IMR-90 (cell line): Measurements from ENCODE around the gene NFKBIZ. TPM values are rescaled to one million over a fixed set of nuclear protein-coding genes. Genes with fewer than 3 reads are reported as not detected.

Source experiments
- ATAC-seq: fragments of 200-7000 bp; cut with Tn5 transposase; 2 replicates; pipeline ENCODE4 v1.9.1; 2020; ENCODE audit warnings: low read depth, mild to moderate bottlenecking, moderate library complexity
- BruUV-seq: library from RNA; stranded (reverse); fragments of 400-500 nt; replicated peaks from 2 replicates; lab custom pipeline; 2021; lab: Mats Ljungman, UMichigan
- CTCF ChIA-PET: fragments of 300-600 bp; formaldehyde crosslinking; extraction: SDS; loops from one replicate; lab custom pipeline; 2021; ENCODE audit warnings: antibody characterized with exemption; lab: Yijun Ruan, JAX
- POLR2A ChIA-PET: fragments of 300-600 bp; sonication (Branson Sonifier 250); formaldehyde crosslinking; loops from one replicate; lab custom pipeline; 2022; ENCODE audit warnings: antibody characterized with exemption; ENCODE audit not compliant: unreplicated experiment; lab: Charles Lee
- DNase-seq: peaks from one replicate; pipeline ENCODE4 v3.0.0; 2013
- H2AFZ ChIP-seq: replicated peaks from 2 replicates; pipeline ENCODE3; 2013; ENCODE audit warnings: low read length, mild to moderate bottlenecking; ENCODE audit not compliant: poor library complexity
- H2AK5ac ChIP-seq: 2 replicates; pipeline ENCODE4 v1.6.1; 2013; ENCODE audit warnings: low read depth, low read length, inconsistent platforms
- H2AK9ac ChIP-seq: replicated peaks from 2 replicates; pipeline ENCODE3; 2013; ENCODE audit warnings: mild to moderate bottlenecking, low read depth, low read length, moderate library complexity; ENCODE audit not compliant: poor library complexity
- H2BK120ac ChIP-seq: 2 replicates; pipeline ENCODE4 v1.6.1; 2013; ENCODE audit warnings: low read depth, low read length, inconsistent platforms
- H2BK15ac ChIP-seq: 3 replicates; pipeline ENCODE4 v1.6.1; 2013; ENCODE audit warnings: low read depth, low read length, inconsistent platforms
- H2BK20ac ChIP-seq: 2 replicates; pipeline ENCODE4 v1.6.1; 2013; ENCODE audit warnings: low read depth, mild to moderate bottlenecking, inconsistent platforms, low read length, moderate library complexity
- H2BK5ac ChIP-seq: 2 replicates; pipeline ENCODE4 v1.6.1; 2013; ENCODE audit warnings: mild to moderate bottlenecking, low read depth, low read length, inconsistent platforms; ENCODE audit not compliant: poor library complexity, severe bottlenecking
- H3K14ac ChIP-seq: replicated peaks from 2 replicates; pipeline ENCODE4 v1.6.1; 2013; ENCODE audit warnings: low read depth, low read length, inconsistent platforms
- H3K18ac ChIP-seq: 2 replicates; pipeline ENCODE4 v1.6.1; 2013; ENCODE audit warnings: low read depth, low read length, control low read depth
- H3K23ac ChIP-seq: 2 replicates; pipeline ENCODE4 v1.6.1; 2013; ENCODE audit warnings: low read depth, low read length, inconsistent platforms
- H3K27ac ChIP-seq: 2 replicates; pipeline ENCODE4 v1.5.1; 2013; ENCODE audit warnings: mild to moderate bottlenecking, control low read depth, low read length; ENCODE audit not compliant: insufficient read depth
- H3K27me3 ChIP-seq: 2 replicates; pipeline ENCODE4 v1.6.1; 2013; ENCODE audit warnings: low read length; ENCODE audit not compliant: control insufficient read depth, insufficient read depth
- H3K36me3 ChIP-seq: 2 replicates; pipeline ENCODE4 v1.6.1; 2013; ENCODE audit warnings: low read length, mixed read lengths; ENCODE audit not compliant: control insufficient read depth, insufficient read depth
- H3K4ac ChIP-seq: 2 replicates; pipeline ENCODE4 v1.6.1; 2013; ENCODE audit warnings: low read depth, low read length, inconsistent platforms
- H3K4me1 ChIP-seq: 2 replicates; pipeline ENCODE4 v1.6.1; 2013; ENCODE audit warnings: low read length, mixed read lengths; ENCODE audit not compliant: control insufficient read depth, insufficient read depth
- H3K4me2 ChIP-seq: 2 replicates; pipeline ENCODE4 v1.6.1; 2013; ENCODE audit warnings: low read depth, mild to moderate bottlenecking, control low read depth, low read length, moderate library complexity
- H3K4me3 ChIP-seq: 2 replicates; pipeline ENCODE4 v1.5.1; 2013; ENCODE audit warnings: low read depth, mild to moderate bottlenecking, control low read depth, low read length, moderate library complexity; ENCODE audit not compliant: insufficient read depth
- H3K56ac ChIP-seq: 2 replicates; pipeline ENCODE4 v1.6.1; 2013; ENCODE audit warnings: low read length, inconsistent platforms; ENCODE audit not compliant: insufficient read depth; ENCODE audit errors: extremely low read depth
- H3K79me1 ChIP-seq, 2 experiments: 2 replicates each; pipeline ENCODE4 v1.6.1; 2013; ENCODE audit warnings: low read length in 2 of 2, inconsistent platforms in 1 of 2, low read depth in 1 of 2
- H3K9ac ChIP-seq: 2 replicates; pipeline ENCODE4 v1.6.1; 2013; ENCODE audit warnings: low read depth, low read length, control low read depth
- H3K9me1 ChIP-seq: 2 replicates; pipeline ENCODE4 v1.6.1; 2013; ENCODE audit warnings: low read length, inconsistent platforms; ENCODE audit not compliant: insufficient read depth
- H3K9me3 ChIP-seq: 2 replicates; pipeline ENCODE4 v1.6.1; 2013; ENCODE audit warnings: low read length; ENCODE audit not compliant: control insufficient read depth, insufficient read depth
- H4K20me1 ChIP-seq: 2 replicates; pipeline ENCODE4 v1.6.1; 2013; ENCODE audit warnings: low read length, inconsistent platforms; ENCODE audit not compliant: insufficient read depth
- H4K5ac ChIP-seq: 2 replicates; pipeline ENCODE4 v1.6.1; 2013; ENCODE audit warnings: mild to moderate bottlenecking, low read depth, low read length, control low read depth
- H4K8ac ChIP-seq, 2 experiments: 2 replicates each; pipeline ENCODE4 v1.6.1; 2013; ENCODE audit warnings: low read depth in 2 of 2, low read length in 2 of 2, control low read depth in 1 of 2, inconsistent platforms in 1 of 2
- H4K91ac ChIP-seq: 2 replicates; pipeline ENCODE4 v1.6.1; 2013; ENCODE audit warnings: low read depth, low read length, inconsistent platforms; ENCODE audit not compliant: insufficient read depth
- CHD1 ChIP-seq: IDR thresholded peaks from 2 replicates; pipeline ENCODE4 v1.6.1; 2012; ENCODE audit warnings: low read depth, low read length, improper control_type of control experiment
- CTCF ChIP-seq: conservative IDR thresholded peaks from 2 replicates; pipeline ENCODE4 v1.5.1; 2012; ENCODE audit warnings: mild to moderate bottlenecking, low read depth, low read length, improper control_type of control experiment
- ELK1 ChIP-seq: fragments of 150-350 bp; IDR thresholded peaks from 2 replicates; pipeline ENCODE4 v1.6.1; 2016; ENCODE audit warnings: low read depth, mild to moderate bottlenecking, low read length, moderate library complexity, borderline replicate concordance
- FOS ChIP-seq: fragments of 150-350 bp; IDR thresholded peaks from 2 replicates; pipeline ENCODE4 v1.6.1; 2016; ENCODE audit warnings: low read depth, low read length
- MAFK ChIP-seq: IDR thresholded peaks from 2 replicates; pipeline ENCODE4 v1.6.1; 2012; ENCODE audit warnings: low read depth, low read length, improper control_type of control experiment
- MAZ ChIP-seq: IDR thresholded peaks from 2 replicates; pipeline ENCODE4 v1.6.1; 2012; ENCODE audit warnings: low read depth, mild to moderate bottlenecking, low read length, improper control_type of control experiment, moderate library complexity, borderline replicate concordance
- MXI1 ChIP-seq: IDR thresholded peaks from 2 replicates; pipeline ENCODE4 v1.6.1; 2012; ENCODE audit warnings: low read depth, mild to moderate bottlenecking, low read length, moderate library complexity, borderline replicate concordance
- POLR2A ChIP-seq: IDR thresholded peaks from 2 replicates; pipeline ENCODE4 v1.6.1; 2012; ENCODE audit warnings: mild to moderate bottlenecking, low read depth, low read length
- RCOR1 ChIP-seq: IDR thresholded peaks from 2 replicates; pipeline ENCODE4 v1.6.1; 2012; ENCODE audit warnings: mild to moderate bottlenecking, low read length, improper control_type of control experiment; ENCODE audit not compliant: insufficient replicate concordance
- RFX5 ChIP-seq: IDR thresholded peaks from 2 replicates; pipeline ENCODE4 v1.8.0; 2012; ENCODE audit warnings: low read depth, mild to moderate bottlenecking, low read length, moderate library complexity
- SMC3 ChIP-seq: fragments of 150-350 bp; IDR thresholded peaks from 2 replicates; pipeline ENCODE4 v1.6.1; 2016; ENCODE audit warnings: low read depth, mild to moderate bottlenecking, antibody characterized with exemption, low read length, moderate library complexity
- USF2 ChIP-seq: fragments of 150-350 bp; IDR thresholded peaks from 2 replicates; pipeline ENCODE4 v1.6.1; 2017; ENCODE audit warnings: mild to moderate bottlenecking, antibody characterized with exemption, low read length, low read depth
- WGBS, 2 experiments: methylation state at CpG; one replicate each; pipeline versions ENCODE4 v1.1.5 to v1.1.7; 2013; ENCODE audit warnings: missing lambda C conversion rate in 2 of 2; ENCODE audit not compliant: insufficient read length in 1 of 2; ENCODE audit errors: extremely low coverage in 2 of 2; 5-methylcytosine and 5-hydroxymethylcytosine counted together
- dilution Hi-C: fragments of 300-500 bp; cut with HindIII; formaldehyde crosslinking; loops from one replicate; pipeline ENCODE4 v1.14.3; 2018; ENCODE audit warnings: low sequenced_read_pairs; ENCODE audit not compliant: unreplicated experiment
- in situ Hi-C: fragments of 300-500 bp; cut with MboI; formaldehyde crosslinking; loops from 3 replicates; pipeline ENCODE4 v1.14.3; 2019; ENCODE audit warnings: low sequenced_read_pairs, inconsistent platforms, mixed read lengths
- intact Hi-C: fragments of 100-400 bp; cut with micrococcal nuclease; formaldehyde crosslinking; loops from 2 replicates; pipeline ENCODE4 v1.10.0; 2022
- polyA plus RNA-seq, 3 experiments: library from polyadenylated mRNA; depleted of rRNA; stranded (reverse); fragments of >200 nt; gene quantifications; 2 replicates each; pipeline ENCODE4 v1.2.3, GENCODE V29; 2012; ENCODE audit warnings: low replicate concordance in 1 of 3
- total RNA-seq: library from RNA; depleted of rRNA; stranded (reverse); fragments of >200 nt; gene quantifications from 2 replicates; pipeline ENCODE4 v1.2.3, GENCODE V29; 2012

NFKBIZ gene
- total and polyA plus RNA-seq, 2 of the 4 experiments (the other 2 are of a cell fraction), result 35.0 to 40.9 TPM

- TF ChIP-seq SMC3, result no peak
Measured at GRCh38 chr3:101854608-101855304, 5.4 kb downstream of the NFKBIZ start (continued).

- ChIA-PET CTCF (no interaction called here), POLR2A (no interaction called here)
- H3K56ac ChIP-seq, result no peak overlapping the region
- H3K4me1 ChIP-seq, result peaks cover 8% of the 10 kb centered on the region
- 97% methylated on average over 7 of the region's 8 CpGs; no CpG with 5 or more reads in 1 of the 2 experiments for WGBS, 2 experiments
- H4K91ac ChIP-seq, result no peak overlapping the region
- H3K4ac ChIP-seq, result no peak overlapping the region
- no peaks in the 10 kb centered on the region for H3K27me3 ChIP-seq
- H2BK120ac ChIP-seq, result no peak overlapping the region
- H3K36me3 ChIP-seq, result peaks cover 60% of the 10 kb centered on the region
- dilution Hi-C loops, result no loop called here
- H4K5ac ChIP-seq, result no peak overlapping the region
- H2BK5ac ChIP-seq, result peak overlapping the region; percentile 7
- ATAC-seq (no peak), DNase-seq (no peak)
- H3K4me3 ChIP-seq, result no peak overlapping the region
- peak overlapping the region; percentile 1; the same call in 1 of the 2 replicates for H3K9ac ChIP-seq
- peak overlapping the region; percentile 36 for H3K23ac ChIP-seq
- intact Hi-C loops, result no loop called here
- no peak overlapping the region for H2AK5ac ChIP-seq
- H2AFZ ChIP-seq, result no peak overlapping the region
- H3K9me1 ChIP-seq, result peaks cover 21% of the 10 kb centered on the region
- 0 out of 2 replicates have a peak overlapping the region, but pooled peaks have one; percentile 1 for H3K27ac ChIP-seq
- H3K4me2 ChIP-seq, result peak overlapping the region; percentile 6; the same call in 1 of the 2 replicates
- H2BK20ac ChIP-seq, result no peak overlapping the region
- H3K18ac ChIP-seq, result no peak overlapping the region
- peak overlapping the region; percentile 52; the same call in 1 of the 2 replicates for H3K14ac ChIP-seq
- no peak overlapping the region for H2BK15ac ChIP-seq
- H4K8ac ChIP-seq, result peak overlapping the region in 1 of 2 experiments; percentile 28; a peak in 1 of 4 replicates
- peaks cover 29 to 53% of the 10 kb centered on the region in 2 experiments for H3K79me1 ChIP-seq
- H2AK9ac ChIP-seq, result no peak overlapping the region
- BruUV-seq, result no TSS peak
- H3K9me3 ChIP-seq, result no peaks in the 10 kb centered on the region
- H4K20me1 ChIP-seq, result peaks cover 63% of the 10 kb centered on the region
- in situ Hi-C loops, result no loop called here
- no peak for TF ChIP-seq RCOR1
- no peak for TF ChIP-seq CHD1
- no peak for TF ChIP-seq FOS
- no peak; the same call in 1 of the 2 replicates for TF ChIP-seq POLR2A
- no peak for TF ChIP-seq MXI1
- no peak for TF ChIP-seq USF2
- TF ChIP-seq ELK1, result no peak
- TF ChIP-seq MAFK, result no peak
- TF ChIP-seq SMC3, result no peak
- no peak for TF ChIP-seq CTCF
- no peak for TF ChIP-seq MAZ
- TF ChIP-seq RFX5, result no peak
Measured at GRCh38 chr3:101857301-101857741, 8.0 kb downstream of the NFKBIZ start.
